Femur (tissue), 1 donor: ENCODE measurements around the gene ARHGEF4.

Experiments used
- DNase-seq: peaks from one replicate; pipeline ENCODE4 v3.0.0-alpha.2; 2017

ARHGEF4 gene

DNA sequence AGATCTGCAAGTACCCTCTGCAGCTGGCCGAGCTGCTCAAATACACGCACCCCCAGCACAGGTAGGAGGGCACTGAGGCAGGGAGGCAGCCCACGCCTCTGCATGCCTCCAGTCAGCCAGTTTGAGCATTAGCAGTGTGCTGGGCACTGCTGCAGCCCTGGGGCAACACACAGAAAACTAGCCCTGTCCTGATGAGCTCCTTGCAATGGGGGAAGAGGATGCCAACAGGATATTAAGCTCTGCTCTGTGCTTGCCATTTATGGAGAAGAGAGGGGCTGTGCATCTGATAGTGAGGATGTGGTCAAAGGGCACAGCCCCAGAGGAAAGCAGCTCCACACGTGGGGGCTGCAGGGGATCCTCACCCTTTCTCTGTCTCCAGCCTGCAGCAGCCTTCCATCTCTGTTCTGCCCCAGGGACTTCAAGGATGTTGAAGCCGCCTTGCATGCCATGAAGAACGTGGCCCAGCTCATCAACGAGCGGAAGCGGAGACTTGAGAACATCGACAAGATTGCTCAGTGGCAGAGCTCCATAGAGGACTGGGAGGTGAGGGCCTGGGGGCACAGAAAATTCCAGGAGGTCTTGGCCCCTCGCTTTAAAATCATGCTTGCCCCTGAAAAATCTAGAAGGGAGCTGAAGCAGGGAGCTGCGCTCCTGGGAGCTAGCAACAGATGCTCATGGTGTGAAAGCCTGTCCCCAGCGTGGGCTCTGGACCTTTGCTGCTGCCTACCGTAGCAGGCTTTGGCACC lies 204.9 kb downstream of the ARHGEF4 start:
- no peak for DNase-seq

DNA sequence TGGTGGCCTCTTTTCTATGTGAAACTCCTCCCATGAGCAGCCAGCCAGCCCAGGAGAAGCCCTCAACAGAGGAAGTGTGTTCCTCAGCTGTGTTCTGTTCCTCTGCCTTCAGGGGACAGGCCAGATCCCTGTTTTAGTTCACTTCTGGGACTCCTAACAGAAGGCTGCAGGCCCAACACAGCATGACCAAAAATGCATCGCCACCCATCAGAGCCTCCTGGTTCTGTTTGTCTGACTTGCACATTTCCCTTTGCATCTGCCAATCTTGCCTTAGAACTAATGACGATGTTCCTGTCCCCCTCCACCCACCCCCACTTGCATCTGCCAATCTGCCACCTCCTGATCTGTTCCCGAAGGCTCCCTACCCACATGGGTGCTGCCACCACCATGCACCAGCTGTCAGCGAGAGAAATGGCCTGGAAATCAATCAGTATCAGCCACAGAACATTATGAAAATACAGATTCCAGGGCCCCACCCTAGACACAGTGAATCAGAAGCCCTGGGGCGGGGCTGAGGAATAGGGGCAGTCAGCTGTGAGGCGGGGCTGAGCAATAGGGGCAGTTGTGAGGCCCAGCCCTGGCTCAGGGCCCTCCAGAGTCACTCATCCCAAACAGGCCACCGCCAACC lies 205.5 kb downstream of the ARHGEF4 start:
- DNase-seq, result no peak

DNA sequence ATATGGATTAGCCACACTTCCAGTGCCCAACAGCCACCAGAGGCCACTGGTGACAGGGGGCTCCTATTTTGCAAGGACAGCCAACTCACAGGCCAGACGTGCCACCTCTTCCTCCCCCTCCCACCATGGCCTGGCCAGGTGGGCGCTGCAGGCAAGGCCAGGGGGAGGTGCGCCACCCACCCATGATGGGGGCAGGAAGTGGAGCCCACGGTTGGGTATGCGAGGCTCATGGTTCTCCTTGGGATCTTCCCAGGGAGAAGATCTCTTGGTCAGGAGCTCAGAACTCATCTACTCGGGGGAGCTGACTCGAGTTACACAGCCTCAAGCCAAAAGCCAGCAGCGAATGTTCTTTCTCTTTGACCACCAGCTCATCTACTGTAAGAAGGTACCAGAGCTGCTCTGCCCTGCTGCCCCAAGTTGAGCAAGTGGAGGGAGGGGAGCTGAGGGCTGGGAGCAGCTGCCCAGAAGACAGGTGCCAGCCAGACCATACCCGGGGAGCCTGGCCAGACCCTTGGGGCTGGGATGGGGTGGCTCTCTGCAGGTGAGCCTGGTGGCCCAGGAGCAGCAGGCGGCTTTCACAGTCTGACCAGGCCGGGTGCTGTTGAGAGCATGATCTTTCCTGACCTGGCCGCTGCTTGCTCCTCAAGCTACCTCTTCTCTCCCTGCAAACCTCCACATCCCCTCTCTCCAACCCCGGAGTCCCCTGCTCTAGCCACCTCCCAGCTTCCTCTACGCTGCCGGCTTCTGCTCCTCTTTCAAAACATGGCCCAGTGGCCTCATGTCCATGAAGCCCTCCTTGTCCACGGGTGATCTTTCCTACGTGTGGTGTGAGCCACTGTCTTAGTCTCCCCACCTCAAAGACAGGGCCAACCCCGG lies 206.7 kb downstream of the ARHGEF4 start:
- no peak for DNase-seq

DNA sequence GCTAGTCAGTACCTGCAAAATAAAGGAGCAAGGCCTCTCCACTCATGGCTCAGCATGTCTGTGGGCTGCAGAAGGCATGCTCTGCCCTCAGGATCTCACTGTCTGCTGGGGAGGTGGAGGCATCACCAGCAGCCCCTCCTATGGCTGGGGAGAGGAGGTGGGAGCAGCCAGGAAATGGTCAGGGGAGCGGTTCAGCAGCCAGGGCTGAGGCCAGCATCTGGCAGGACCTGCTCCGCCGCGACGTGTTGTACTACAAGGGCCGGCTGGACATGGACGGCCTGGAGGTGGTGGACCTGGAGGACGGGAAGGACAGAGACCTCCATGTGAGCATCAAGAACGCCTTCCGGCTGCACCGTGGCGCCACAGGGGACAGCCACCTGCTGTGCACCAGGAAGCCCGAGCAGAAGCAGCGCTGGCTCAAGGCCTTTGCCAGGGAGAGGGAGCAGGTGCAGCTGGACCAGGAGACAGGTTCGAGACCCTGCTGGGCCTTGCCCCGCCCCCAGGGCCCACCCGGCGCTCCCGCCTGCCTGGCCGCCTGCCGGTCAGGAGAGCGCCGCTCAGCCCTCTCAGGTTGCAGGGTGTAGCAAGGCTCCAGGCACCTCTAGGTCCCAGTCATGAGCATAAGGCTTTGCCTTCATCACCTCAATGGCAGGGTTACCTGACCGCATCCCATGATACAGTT lies 207.5 kb downstream of the ARHGEF4 start:
- DNase-seq, result no peak

DNA sequence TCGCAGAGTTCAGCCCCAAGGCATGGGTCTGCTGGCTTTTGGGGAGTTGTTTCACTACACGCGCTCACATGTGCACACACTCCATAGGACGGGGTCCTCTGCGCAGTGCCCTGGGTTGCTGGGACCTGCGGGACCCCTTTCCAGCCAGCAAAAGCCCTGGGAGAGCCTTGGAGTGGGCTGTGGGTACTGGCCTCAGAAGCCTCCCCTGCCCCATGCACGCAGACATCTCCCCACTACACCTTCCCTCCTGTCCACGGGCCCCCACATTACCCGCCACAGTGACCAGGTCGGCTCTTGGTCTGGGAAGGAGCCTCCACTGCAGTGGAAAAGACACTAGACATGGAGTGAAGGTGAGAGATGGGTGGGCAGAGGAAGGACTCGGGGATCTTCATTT lies 208.0 kb downstream of the ARHGEF4 start:
- DNase-seq, result no peak

DNA sequence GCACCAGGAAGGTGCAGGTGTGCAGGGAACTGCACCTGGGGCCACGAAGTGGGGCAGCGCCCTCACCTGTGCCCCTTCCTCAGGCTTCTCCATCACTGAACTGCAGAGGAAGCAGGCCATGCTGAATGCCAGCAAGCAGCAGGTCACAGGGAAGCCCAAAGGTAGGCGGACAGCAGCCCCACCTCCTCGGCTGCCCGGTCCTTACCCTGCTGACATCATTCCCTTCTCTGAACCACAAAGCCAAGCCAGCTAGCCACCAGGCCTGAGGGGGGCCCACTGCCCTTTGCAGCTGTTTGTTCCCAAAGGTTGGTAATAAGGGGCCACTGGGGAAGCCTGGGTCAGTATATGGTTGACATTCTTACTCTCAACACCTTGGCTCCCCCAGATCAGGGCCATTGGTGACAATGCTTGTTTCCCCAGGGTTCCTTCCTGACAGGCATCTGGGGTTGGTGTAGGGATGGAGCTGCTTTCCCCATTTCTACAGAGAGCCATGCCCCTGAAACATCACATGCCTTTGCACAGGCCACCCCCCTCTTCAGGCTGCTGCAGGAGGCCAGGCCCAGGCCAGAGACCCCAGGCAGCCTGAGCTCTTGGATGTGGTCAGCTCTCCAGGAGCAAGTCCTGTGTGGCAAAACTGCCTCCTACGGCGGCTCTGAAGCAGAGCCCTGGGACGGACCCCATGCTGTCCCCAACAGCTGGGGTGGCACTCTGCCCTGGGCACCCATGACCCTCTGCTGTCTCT lies 208.7 kb downstream of the ARHGEF4 start:
- DNase-seq, result no peak

DNA sequence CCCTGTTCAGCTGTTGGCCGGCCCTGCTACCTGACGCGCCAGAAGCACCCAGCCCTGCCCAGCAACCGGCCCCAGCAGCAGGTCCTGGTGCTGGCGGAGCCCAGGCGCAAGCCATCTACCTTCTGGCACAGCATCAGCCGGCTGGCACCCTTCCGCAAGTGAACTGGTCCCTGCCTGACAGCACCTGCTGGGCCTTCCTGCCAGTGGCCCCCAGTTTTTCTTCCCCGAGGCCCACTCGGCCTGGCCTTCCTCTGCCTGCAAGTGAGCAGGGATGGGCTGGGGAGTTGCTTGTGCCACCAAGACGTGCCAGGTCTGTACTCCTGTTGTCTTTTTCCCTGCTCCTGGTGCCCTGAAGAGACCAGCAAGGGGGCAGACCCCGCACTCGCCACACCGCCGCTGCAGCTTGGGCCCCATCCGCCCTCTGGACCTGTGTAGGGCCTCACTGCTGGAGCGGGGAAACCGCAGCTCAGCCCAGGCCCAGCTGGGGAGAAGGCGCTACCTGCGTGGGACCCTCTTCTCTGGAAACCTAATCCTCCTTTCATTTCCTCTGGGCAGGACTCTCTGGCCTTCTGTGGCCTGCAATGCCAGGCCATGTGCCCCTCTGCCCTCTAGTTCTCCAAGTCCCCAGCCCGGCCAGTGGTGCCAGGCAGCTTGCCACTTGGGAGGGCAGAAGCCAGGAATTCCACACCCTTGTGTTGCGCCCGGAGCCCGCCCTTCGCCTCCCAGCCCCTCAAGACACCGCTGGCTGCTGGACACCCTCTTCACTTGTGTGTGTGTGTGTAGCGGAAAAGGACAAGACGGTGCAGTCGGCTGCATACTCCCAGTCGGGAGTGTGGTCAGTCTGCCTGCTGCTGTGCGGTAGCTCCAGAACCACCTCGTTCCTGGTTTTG lies 209.6 kb downstream of the ARHGEF4 start:
- DNase-seq, result no peak

DNA sequence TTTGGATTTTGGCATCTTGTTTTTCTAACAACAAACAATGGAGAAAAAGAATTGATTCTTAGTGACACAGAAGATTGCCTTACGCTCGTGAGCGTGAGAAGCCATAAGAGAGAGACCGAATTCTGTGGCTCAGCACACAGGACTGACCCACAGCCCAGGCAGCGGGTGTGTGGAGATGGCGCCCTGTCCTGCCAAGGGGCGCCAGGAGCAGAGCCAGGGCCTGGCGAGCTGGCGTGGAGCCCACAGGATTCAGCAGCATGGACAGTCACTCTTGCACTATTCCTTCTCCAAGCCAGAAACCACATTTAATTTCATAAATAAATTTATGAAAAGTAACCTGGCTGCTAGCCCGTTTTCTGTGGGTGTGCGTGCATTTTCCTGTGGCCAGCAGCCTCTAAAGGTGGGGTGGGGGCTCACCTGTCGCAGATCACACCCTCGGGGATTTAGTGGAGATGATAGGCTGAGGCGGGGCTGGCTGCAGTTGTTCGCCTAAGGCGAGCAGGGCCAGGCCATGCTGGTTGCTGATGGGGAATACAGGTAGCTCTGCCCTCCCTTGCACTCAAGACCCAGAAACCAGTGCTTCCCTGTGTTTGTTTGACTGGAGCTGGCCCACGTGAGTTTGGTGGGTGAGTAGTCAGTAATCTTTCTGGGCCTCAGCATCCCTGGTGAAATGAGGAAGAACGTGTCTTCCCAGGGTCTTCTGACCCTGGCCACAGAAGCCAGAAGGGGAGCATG lies 210.4 kb downstream of the ARHGEF4 start:
- DNase-seq, result no peak

DNA sequence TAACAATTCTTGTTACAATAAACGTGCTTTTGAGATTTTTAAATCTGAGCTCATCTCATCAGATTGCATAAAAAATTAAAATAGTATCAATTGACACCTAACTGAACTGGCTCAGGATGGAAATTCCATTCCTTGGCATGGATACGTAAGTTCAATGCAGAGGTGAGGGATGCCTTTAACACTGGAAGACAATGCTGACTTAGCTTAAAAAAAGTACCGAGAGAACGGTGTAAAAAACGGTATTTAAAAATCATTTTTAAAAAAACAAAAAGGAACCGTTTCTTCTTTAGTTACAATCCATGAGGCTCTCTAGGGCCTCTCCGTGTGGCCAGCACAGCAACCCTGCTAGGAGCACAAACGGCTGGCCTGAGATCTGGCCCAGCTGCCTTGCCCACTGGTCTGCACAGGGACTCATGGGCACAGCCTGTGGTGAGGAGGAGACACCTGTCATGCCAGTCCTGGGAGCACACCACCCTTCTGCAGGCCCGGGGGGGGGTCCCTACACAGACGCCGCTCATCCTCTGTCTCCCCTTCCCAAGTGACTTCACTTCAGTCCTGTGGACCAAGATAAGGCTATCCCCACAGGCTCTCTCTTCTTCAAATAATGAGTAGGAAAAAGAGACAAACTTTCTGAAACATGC lies 211.3 kb downstream of the ARHGEF4 start:
- DNase-seq, result no peak

DNA sequence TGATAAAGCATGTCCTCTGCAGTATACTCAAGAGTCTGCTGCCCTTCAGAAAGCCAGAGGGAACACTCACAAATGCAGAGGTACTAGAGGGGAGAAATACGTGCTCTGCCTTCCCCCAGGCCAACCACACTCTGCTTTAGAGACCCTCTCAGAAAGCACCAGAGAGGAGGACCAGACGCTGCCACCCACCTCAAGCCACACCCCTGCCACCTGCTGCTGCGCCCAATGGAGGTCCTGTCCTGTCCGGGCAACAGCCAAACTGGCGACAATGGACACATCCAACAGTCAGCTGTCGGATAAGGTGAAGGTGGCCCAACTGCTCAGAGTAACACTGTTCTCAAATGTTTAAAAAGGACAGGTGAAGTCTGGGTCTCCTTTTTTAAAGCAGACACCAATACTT lies 211.9 kb downstream of the ARHGEF4 start:
- no peak for DNase-seq

DNA sequence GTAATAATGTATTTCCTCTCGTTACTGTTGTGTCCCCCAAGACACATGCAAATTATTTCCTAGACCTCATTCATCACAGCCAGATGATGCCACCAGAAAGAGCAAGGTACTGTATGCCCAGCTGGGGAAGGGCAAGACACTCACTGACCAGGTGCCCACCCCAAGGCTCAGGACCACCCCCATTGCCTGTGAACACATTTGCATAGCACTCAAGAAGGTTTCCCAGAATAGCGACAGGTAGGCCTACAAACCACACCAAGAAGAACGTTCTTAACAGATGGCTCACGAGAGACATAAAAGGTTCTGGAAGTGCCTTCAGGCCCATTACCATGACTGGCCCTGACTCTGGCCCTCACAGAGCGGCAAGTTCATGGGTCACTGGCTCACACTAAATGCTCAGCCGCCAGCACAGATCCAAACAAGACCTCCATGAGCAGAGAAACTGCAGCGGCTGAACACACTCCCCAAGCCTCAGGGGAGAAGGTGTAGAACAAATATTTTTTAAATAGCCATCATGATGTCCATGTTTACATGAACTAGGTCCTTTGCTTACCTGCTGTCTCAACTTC lies 212.5 kb downstream of the ARHGEF4 start:
- DNase-seq, result no peak

DNA sequence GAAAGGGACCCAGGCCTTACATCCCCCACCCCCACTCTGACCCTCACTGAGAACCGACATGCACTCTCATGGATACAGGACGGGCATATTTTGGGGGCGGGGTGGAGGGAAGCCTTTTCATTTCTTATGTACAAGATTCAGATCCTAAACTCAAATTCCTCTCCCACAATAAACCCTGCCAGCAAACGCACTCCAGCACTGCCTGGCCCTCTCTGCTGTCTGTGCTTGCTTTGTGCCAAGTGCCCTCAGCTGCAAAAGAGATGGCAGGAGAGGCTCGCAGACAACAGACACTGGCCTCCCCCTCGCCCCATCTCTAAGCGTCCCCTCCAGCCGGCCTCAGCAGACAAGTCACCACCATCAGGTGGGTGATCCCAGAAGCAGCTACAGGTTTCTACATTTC lies 214.2 kb downstream of the ARHGEF4 start:
- no peak for DNase-seq

DNA sequence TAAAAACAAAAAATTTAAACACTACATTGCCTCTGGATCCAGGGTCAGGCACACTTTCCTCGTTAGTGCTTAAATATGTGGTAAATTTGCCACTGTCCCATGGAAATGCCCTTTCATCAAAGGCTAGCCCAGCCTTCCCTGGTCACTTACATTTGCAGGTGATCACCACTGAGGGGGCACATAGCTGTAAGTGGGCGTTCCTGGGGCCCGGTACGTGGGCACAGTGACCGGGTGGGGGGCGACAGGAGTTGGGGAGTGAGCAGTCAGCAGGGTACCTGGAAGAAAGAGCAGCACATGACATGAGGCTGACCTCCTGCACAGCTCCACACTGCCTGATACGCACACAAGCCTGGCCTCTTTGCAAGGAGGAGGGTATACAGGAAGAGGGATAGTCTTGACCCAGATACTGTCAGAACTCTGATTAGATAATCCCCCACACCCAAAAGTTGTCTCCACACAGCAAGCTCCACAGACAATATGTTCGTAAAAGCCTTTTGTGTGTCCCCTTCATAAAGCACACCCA lies 216.1 kb downstream of the ARHGEF4 start:
- DNase-seq, result no peak

DNA sequence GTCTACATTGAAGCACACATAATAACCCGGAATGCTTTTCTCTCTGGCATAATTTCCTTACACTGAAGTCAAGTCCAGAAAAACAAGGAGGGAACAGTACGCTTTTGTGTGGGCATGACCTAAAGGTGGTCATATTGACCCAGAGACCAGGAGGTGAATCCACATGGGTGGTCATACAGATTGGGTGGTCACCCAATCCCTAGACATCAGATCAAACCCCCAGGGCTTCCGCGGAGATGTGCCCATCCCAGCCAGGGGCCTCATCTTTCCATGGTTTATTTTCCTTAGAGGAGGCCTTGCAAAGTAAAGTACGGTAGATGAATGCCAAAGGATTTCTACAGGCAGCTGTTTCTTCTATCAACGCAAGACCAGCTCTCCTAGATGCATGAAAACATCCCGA lies 217.8 kb downstream of the ARHGEF4 start:
- no peak for DNase-seq

DNA sequence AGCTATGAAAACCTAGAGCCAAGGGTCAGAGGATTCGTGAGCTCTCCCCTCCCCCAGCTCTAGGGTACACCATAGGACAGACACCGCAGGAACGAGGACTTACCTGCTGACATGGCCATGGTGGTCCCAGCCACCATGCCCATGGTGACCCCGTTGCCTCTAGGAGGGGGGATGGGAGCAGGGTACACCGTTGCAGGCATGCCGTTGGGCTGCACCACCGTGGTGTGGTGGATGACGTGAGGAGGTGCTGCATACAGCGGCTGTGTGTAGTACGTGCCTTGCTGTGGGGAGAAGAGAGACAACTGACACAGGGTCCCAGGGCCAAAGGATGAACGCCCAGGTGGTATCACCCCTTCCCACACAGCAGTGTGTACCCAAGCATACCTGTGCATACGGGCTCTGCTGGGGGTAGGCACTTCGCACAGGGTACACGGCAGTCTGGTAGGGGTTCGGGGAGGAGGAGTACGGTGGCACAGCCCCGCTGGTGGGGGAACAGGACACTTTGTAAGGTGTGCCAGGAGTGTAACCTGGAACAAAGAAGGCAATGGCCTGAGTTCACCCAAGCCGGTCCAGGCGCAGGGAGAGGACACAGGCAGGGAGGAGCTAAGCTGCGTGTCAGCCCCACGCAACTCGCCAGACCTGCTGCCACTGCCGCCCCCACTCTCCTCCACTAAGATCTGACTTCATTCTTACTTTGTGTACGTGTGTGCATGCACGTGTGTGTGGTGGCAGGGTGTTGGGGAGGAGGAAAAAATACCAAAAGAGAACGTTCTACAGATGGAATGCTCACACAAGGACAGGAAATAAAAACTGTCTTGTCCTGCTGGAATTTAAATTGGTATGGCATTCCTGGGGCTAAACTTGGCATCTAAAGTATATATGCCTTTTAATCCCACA lies 218.7 kb downstream of the ARHGEF4 start:
- no peak for DNase-seq

DNA sequence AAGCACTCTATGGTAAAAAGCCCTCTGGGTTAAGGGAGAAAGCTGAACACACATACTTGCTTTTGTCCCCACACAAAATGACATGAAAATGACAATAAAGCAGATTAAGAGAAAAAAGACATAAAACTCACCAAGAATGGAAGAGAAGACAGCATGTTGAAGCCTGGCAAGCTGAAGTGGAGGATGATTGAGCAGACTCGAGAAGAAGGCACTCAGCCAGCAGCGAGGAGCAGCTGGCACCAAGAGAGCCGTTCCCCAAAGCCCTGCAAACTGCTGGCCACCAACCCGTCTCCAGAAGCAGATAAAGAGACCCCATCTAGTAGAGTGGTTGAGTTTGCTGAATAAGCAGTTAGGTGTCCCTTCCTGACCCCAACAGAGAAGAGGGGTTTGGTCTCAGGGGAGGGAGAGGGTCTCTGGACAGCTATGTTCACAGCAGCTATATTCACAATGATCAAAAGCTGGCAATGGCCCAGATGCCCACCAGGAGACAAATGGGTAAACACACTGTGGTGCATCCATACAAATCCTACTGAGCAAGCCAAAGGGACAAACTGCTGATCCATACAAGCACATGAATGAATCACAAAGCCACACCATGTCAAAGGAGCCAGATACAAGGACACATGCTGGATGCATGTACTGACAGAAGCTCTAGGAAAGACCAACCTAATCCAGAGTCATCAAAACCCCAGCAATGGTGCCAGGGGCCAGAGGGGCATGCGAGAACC lies 219.7 kb downstream of the ARHGEF4 start:
- no peak for DNase-seq

DNA sequence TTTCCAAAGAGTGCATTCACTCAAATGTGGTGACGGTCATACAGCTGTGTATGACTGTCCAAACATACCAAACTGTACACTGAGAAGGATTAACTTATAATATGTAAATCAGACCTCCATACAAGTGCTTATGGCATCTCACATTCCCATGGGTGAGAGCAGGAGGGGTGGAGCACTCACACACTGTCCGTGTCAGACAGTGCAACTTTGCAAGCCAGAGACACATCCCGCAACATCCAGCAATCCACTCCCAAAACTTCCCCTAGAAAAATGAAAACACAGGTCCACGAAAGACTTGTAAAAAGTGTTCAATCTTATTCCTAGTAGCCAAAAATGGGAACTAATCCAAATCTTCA lies 220.2 kb downstream of the ARHGEF4 start:
- DNase-seq, result no peak
